ENCODE data around the gene BRIP1.

DNA sequence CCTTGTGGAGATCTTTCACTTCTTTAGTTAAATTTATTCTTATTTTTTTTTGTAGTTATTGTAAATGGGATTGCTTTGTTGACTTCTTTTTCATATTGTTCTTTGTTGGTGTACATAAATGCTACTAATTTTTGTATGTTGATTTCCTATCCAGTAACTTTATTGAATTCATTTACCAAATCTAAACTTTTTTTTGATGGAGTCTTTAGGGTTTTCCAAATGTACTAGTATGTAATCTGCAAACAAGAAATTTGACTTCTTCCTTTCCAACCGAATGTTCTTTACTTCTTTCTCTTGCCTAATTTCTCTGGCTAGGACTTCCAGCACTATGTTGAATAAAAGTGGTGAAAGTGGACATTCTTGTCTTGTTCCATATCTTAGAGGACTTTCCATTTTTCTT lies 230.5 kb downstream of the BRIP1 start:
- TF ChIP-seq, protein P1, sequence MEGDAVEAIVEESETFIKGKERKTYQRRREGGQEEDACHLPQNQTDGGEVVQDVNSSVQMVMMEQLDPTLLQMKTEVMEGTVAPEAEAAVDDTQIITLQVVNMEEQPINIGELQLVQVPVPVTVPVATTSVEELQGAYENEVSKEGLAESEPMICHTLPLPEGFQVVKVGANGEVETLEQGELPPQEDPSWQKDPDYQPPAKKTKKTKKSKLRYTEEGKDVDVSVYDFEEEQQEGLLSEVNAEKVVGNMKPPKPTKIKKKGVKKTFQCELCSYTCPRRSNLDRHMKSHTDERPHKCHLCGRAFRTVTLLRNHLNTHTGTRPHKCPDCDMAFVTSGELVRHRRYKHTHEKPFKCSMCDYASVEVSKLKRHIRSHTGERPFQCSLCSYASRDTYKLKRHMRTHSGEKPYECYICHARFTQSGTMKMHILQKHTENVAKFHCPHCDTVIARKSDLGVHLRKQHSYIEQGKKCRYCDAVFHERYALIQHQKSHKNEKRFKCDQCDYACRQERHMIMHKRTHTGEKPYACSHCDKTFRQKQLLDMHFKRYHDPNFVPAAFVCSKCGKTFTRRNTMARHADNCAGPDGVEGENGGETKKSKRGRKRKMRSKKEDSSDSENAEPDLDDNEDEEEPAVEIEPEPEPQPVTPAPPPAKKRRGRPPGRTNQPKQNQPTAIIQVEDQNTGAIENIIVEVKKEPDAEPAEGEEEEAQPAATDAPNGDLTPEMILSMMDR (IDR thresholded peaks at IDR 0.05 in 2 of 3, conservative IDR thresholded peaks at IDR 0.05 in 1 of 3; ENCODE audit: control insufficient read depth in 2 of 3, extremely low read depth in 1 of 3, insufficient read depth in 1 of 3, low read depth in 3 of 3, low read length in 3 of 3): no peak
- TF ChIP-seq BCL11A (IDR thresholded peaks at IDR 0.05; ENCODE audit: low read depth, low read length): no peak
- no peak for TF ChIP-seq EP300 (IDR thresholded peaks at IDR 0.05; ENCODE audit: borderline replicate concordance in 1 of 2, control insufficient read depth in 1 of 2, low read depth in 2 of 2, low read length in 2 of 2)
- TF ChIP-seq, protein P2, sequence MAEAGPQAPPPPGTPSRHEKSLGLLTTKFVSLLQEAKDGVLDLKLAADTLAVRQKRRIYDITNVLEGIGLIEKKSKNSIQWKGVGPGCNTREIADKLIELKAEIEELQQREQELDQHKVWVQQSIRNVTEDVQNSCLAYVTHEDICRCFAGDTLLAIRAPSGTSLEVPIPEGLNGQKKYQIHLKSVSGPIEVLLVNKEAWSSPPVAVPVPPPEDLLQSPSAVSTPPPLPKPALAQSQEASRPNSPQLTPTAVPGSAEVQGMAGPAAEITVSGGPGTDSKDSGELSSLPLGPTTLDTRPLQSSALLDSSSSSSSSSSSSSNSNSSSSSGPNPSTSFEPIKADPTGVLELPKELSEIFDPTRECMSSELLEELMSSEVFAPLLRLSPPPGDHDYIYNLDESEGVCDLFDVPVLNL (IDR thresholded peaks at IDR 0.05; ENCODE audit: low read depth, low read length): no peak
- TF ChIP-seq MEF2A (IDR thresholded peaks at IDR 0.05; ENCODE audit: insufficient read depth, low read depth, low read length): no peak
- no peak for TF ChIP-seq JUNB (IDR thresholded peaks at IDR 0.05)
- no peak for TF ChIP-seq POLR2A (IDR thresholded peaks at IDR 0.05; ENCODE audit: low read depth, low read length)
- TF ChIP-seq RFX5 (IDR thresholded peaks at IDR 0.05; ENCODE audit: low read depth, low read length): no peak
- no peak for TF ChIP-seq SP1 (IDR thresholded peaks at IDR 0.05; ENCODE audit: low read depth, low read length)
